GM18873 (cell line): ENCODE measurements around the gene TBX15.

Experiments
- ATAC-seq: cut with Tn5 transposase; IDR thresholded peaks from one replicate; pipeline ENCODE4 v1.9.1; 2021; ENCODE audit warnings: mild to moderate bottlenecking, moderate library complexity, moderate number of reproducible peaks; ENCODE audit not compliant: unreplicated experiment, low FRiP score

Gene TBX15

DNA sequence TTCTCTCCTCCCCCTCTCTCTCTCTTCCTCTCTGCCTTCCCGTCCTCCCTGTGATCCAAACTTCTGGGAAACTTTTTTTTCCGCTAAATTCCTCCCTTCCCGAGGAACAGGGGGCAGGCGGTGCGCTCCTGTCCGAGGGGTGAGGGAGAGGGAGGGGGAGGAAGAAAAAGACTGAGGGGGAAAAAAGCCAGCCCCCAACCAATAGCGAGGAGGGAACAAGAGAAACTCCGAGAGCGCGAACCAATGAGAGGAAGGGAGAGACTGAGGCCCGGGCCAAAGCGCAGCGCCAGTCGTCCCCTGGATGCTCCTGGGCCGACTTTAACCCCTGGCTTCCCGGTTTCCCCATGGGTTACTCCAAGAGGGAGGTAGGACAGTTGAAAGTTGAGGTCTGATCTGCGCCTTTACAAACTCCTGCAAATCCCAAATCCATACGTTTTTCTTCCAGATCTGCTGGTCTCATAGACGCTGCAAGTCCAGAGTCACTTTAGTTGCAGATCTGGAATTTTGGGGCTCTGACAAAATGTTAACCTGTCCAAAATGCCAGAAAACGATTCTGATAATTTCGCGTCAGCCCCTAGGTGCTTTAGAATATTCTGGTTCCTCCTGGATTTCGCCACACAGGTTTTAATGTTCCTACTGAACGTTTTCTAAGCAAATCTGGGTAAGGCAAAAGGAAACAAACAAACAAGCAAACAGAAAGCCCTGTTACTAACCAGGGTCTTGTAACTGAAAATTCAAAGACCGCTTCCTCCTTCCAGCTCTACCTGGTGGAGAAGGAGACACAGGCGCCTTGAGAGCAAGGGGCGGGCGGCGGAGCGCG, at the start of gene TBX15:
TSS of gene TBX15 (minus strand) at position 158 of the 820 bp plus-strand sequence. CDS start 548 bp downstream, outside the sequence.
- no peak for ATAC-seq

DNA sequence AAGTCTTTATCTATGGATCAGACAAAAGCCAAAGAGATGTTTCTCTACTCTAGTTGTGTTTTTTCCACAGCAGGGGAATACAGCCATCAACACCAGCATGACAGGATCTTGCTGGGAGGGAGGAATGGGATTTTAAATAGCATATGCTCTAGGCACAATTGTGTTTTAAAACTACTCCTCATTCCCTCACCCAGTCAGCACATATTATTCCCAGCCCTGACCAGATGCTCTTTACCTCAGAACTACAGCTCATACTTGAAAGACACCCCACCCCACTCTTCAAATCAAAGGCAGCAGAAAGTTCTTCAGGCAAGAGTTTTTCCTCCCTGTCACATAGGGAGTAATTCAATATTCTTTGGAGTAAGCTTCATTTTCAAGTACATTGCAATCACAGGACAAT, 46.2 kb upstream of the TBX15 start:
- ATAC-seq, result no peak

DNA sequence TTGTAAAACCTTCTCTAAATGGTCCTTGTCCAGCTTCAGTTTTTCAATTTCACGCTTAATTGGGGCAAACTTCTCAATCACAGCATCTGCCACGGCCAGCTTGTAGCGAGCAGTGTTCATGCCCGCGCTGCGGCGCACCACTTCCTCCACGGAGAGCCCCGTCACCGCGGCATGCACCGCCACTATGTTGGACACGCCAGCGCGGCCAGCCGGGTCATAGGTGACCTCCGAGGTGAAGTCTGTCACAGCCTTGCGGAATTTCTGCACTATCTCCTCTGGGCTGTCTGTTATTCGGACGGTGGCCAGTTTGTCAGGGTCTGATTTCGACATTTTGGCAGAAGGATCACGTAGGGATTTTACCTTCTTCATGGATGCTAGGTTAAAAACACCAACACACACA, 44.8 kb upstream of the TBX15 start:
- ATAC-seq, result no peak

DNA sequence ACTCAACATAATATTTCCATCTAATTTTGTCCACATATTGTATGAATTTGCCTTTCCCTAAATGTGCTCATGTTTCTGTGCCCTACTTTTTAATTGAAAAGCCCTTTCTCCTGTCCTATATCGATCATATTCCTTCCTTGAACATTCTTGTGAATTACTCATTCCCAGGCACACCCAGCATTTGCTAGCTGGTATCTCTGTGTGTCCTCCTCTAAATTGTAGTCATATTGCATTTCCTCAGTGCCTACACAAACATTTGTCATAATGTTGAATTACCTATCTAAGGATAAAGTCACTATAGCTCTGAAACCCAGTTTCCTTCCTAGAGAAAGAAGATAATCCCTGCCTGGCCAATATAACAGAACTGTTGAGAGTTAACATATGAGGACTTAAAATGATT, 39.6 kb upstream of the TBX15 start:
- ATAC-seq, result no peak

DNA sequence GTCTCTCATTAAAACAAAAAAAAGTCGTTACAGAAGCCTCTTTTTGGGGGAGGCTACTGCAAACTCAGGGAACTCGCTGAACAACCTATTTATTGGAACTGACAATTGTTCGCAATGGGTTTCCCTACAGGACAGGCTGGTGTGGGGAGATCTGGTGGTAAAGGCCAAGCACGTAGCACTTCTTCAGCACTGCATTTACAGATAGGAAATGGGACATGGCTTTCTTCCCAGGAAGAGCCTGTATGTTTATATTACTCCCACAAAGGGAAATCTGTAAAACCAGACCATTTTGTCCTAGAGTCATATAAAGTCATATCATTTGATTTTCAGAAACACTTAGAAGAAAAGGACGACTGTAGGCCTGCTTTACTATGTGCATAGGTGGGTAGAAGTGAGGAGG, 38.8 kb upstream of the TBX15 start:
- no peak for ATAC-seq

DNA sequence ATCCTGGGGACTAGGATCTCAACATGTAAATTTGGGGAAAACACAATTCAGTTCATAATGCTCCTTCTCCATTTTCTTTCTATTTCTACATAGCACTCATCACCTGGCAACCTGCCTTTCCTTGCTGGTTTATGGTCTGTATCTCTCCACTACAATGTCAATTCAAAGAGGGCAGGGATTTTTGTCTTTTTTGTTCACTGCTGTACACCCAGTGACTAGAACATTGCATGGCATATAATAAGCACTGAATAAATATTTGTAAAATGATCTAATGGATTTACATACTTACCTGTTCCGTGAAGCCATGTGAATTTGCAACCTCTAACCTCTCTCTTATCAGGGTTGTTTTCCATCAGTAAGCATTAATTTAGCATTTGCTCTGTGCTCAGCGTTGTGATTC, 27.4 kb upstream of the TBX15 start:
- no peak for ATAC-seq

DNA sequence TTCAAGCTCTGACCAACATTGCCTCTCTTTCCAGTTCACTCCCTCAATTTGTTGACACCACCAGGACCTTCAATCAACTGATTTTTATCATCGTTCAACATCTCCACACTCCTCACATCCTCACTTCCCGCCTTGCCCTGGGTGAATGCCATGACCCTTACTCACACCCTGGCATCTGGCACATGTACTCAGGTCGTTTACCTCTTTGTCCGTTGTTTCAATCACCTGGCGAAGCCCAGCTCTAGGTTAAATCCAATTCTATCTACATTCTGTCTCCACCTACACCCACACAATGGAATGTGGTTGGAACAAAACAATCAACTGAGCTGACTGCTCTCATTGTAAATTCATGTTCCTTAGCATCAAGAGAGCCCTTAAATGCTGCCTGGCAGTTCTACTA, 24.2 kb upstream of the TBX15 start:
- no peak for ATAC-seq

DNA sequence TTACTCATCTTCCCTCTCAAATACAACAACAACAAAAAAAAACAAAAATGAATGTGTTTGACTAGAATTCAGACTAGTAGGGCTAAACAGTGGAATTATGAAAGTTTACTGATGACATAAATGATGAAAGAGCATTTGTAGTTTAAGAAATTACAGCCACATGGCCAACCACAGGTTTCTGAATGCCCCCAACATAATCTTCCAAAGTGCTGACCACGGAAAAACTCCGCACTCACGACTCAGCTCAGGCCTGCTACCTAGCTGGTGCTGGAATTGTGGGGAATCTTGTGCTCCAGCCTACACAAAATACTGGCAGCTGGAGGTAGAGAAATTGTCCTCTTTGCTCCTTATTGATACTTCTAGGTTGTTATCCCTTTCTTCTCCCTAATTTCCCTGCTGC, 23.6 kb upstream of the TBX15 start:
- no peak for ATAC-seq

DNA sequence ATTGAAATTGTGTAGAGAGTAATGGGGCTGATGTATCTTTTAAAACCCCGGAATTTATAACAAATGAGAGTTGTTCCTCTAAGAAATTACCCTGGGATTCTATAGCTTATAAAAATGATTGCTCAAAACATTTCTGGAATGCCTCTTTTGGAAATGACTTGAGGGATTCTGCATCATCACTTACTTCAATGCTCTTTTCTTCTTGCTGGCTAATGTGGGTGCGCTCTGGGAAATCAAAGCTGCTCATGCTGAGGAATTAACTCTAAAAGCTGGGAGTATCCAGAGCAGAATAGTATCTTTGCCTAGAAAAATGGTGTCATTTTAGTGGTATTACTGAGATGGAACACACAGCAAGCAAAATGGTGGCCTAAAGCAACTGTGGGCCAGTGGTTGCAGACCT, 23.0 kb upstream of the TBX15 start:
- no peak for ATAC-seq

DNA sequence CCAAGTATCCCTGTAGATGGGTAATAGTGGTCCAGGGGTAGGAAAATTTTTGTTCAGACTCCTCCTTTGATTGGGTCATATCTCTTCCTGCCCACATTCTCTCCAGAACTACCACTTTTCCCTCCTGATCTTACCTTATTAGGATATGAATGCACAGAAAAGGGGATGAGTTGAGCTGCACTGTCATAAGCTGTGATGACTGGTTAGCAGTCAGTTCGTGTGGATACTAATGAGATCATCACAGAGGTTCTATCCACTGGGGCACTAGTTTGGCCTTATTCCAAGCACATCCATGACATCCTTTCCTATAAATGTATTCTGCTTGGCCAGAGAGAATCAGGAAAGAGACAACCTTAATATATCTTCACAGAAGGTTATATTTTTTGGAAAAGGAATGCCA, 22.1 kb upstream of the TBX15 start:
- no peak for ATAC-seq

DNA sequence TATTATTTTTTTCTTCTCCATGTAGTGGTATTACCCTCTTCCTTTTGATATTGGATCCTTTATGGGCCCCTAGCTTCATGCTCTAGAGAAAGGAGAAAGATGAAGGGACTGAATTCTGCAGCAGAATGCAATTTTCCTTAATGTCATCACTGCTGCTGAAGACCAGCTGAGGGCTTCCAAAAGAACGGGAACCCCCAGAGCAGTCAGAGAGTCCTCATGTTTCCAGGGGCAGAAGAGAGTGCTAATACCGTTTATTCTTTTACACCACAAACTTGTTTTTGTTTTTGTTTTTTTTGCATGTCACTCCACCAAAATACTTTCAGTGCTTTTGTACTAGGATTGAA, 21.1 kb upstream of the TBX15 start:
- ATAC-seq, result no peak

DNA sequence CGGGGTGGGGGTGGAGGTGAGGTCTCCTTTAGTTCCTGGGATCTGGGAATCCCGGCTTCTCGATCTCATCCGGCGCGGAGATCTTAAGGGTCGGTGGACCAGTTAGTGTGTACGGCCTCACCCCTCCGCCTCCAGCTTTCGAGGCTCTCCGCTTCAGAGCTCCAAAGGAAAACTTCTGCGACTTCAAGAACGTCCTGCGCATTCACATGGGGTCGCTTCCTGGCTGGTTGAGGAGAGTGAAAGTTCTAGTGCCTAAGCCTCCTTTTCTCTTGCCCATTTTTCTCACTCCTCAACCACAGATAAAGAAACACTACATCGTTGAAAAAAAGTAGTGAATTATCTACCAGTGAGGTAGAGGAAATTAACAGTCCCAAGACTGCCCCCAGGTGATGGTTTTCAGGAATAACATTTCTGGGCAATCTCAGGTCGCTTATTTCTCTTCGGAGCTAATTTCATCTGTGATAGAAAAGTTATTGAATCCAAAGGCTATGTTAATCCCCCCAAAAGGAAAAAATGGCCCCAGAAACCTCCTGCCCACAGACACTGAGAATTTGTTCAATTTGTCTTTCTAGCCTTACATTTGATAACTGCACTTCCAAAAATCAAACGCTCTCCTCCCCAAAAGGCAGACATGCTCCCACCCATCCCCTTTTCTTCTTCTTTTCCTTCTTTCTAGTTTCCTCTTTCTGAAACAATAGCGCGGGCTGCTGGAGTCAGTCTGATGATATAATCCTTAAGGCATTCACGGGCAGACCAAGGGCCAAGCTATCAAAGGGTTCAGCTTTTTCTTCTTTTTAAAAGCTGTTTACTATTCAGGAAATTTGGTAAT, 20.6 kb upstream of the TBX15 start:
- no peak for ATAC-seq

DNA sequence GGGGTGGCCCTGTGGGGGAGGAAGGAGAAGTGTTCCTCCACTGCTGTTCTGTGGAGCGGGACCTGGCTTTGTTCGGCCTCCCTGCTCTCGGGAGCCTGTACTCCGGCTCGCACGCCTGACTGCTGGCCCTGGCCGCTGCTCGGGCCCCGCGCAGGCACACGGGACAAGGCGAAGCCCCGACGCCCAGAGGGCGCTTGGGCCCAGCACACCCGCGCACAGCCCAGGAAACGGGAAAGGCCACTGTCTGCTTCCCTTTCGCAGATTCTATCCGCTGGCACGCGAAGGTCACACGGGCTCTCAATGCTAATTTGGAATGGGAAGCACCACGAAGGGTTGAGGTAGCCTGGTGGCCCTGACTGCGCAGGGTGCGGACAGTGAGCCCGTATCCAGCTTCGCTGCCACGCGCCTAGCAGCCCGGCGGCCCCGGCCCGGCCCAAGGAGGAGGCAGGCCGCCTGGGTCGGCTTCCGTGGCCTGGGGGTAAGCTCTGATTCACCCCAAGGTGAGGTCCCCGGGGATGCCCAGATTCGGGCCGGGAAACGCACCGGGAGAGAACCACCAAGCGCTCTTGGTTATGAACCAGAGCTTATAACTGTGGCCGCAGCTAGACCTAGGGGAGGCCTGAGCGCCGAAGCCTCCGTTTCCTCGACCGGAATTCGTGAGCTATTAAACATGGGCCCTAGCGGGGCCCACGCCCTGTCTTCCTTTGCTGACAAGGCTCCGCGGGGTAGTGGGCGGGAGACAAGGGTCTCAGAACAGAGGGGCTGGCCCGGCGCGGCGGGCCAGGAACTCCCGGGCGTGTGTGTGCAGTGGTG, 19.7 kb upstream of the TBX15 start:
- ATAC-seq, result no peak

DNA sequence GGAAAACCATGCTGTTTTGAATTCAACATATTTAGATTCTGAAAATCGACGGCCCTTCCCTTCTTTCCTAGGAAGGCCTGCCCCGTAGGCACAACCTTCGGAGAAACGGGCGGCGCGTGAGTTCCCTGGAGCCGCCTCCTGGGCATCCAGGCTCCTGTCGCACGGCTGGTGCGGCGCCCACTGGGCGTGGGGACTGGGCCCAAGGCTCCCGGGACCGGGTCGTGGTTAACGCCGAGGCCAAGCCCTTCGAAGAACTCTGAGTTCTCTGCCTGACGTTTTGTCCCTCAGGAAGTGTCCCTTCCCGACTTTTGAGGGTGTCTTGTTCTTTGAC, 19.2 kb upstream of the TBX15 start:
- no peak for ATAC-seq

DNA sequence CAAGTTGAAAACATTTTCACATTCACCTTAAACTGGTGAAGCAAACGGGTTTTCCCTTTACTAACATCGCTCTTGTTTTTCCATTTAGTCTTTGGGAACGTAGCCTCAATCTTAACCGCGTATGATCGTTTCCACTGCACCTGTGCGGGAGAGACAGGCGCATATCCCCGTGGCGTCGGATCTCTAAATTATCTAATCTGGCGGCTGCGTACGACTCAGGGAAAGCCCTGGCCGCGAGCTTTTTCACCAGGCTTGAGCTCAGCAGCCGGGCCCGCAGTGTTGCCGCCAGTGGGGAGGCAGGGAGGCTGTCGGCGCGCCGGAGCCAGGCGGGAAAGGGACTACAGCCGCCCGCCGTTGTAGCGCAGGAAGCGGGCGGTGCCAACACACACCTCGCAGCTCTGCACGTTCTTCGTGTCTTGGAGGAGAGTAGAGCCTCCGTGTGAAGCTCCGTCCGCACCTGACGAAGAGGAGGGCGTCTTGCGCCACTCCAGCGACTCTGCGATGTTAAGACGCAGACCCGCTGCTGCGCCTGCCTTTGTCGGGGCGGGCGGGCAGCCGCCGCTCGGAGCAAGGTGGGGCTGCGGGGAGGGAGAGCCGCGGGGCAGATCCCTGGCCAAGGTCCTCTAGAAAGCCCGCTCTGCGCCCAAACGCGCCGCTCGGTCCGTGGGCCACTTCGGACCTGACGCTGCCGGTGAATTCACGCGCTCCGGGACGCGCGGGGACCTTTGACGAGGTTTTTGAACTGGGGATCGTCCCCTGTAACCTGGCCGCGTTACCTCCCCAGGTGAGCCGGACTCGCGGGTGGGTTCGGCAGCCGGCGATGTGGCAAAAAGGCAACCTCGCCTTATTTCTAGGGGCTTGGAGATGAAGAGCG, 18.5 kb upstream of the TBX15 start:
- no peak for ATAC-seq

DNA sequence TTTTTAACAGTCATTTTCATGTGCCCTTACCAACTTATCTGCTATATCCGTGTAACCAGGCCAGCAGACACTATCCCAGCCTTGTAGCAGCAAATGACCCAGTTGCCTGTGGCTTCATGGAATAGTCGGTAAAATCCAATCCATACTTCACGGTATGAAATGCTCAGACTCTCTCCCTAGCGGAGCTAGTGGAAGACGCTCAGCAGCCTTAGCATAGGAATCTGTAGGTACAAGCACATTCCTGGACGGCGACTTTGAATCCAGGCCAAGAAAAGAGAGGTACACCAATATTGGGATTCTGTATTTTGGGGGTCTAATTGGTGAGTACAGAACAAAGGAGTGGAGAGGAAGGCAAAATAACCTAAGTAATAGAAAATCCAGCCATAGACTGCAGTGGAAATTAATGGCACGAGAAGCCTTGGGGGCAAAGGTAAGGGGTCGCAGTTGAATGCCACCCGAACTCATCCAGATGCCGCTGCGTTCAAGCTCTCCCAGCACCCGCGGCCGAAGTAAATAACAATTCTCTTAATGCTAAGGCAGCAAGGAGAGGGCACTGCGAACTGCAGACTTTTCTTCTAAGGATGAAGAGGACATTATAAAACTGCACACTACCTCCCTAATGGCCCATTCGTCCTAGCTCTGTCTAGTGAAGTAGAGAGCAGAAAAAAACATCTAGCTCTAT, 17.7 kb upstream of the TBX15 start:
- ATAC-seq, result no peak

DNA sequence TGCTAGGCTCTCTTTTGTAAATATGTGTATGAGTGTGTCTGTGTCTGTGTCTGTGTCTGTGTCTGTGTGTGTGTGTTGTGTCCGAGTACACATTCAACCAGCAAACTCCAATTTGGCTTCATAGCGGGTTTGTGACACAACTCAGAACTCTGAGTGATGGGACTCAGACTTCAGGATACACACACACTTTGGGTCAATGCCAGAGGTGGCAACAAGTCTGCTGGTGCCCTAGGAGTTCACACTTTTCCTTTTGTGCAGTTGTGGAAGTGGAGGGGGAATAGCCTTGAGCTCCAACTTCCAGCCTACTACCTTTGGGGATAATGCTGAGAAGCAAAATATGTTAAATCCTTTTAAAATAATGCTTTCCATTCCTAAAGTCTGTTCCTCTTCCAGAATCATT, 16.6 kb upstream of the TBX15 start:
- no peak for ATAC-seq

DNA sequence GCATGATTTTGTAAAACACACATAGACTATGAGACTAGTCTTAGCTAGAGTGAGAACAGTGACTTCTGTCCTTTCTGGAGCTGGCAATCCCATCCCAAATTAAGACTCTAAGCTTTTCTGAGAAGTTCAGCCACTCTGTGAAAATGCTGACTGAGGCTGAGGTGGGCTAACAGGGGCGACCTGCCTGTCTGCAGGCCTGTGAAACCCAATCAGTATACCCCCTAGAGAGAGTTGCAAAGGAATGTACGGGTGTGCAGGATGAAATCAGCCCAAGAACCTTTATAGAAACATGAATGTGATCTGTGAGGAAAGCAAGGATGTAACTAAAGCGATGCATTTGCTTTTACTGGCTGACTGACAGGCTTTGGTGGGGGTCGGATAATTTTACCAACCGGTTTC, 16.0 kb upstream of the TBX15 start:
- ATAC-seq, result no peak

DNA sequence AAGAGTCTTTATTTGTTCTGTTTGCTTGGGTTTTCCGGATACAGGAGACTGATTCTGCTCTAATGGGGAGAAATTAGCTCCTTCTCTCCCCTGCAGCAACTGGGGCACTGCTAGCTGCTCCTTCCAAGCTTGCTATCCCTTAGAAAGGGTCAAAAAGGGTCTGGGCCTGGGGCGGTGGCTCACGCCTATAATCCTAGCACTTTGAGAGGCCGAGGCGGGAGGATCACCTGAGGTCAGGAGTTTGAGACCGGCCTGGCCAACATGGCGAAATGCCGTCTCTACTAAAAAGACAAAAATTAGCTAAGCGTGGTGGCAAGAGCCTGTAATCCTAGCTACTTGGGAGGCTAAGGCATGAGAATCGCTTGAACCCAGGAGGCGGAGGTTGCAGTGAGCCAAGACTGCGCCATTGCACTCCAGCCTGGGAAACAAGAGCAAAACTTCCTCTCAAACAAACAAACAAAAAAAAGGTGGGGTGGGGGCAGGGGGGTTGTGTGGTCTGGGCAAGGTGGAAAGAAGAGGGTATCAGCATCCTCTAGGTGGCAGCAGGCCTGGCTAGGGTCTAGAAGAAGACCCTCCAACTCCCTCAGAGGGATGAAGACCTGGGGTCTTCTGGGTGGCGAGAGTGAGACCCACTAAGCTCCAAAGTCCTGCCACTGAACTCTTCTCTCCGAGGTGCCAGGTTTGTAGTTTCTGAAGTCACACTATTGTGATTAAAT, 15.4 kb upstream of the TBX15 start:
- ATAC-seq, result no peak
